Measurements from ENCODE around the gene PLA2G15.

DNA sequence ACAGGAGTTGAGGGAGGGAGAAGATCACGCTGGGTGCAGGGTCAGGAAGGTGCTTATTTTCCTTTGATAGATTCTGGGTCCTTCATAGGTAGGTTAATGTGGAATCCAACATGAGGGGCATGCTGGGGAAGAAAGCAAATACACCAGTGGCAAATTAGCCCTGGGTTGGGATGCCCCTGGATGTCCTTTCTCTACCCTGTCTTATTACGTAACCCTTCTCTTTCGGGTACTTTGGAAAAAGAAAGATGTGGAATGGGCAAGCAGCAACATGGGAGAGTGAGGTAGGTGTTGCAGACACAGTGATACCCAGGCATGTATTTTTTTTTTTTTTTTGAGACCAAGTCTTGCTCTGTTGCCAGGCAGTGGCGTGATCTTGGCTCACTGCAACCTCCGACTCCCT lies 28.3 kb downstream of the PLA2G15 start:
- TF ChIP-seq, protein P1, sequence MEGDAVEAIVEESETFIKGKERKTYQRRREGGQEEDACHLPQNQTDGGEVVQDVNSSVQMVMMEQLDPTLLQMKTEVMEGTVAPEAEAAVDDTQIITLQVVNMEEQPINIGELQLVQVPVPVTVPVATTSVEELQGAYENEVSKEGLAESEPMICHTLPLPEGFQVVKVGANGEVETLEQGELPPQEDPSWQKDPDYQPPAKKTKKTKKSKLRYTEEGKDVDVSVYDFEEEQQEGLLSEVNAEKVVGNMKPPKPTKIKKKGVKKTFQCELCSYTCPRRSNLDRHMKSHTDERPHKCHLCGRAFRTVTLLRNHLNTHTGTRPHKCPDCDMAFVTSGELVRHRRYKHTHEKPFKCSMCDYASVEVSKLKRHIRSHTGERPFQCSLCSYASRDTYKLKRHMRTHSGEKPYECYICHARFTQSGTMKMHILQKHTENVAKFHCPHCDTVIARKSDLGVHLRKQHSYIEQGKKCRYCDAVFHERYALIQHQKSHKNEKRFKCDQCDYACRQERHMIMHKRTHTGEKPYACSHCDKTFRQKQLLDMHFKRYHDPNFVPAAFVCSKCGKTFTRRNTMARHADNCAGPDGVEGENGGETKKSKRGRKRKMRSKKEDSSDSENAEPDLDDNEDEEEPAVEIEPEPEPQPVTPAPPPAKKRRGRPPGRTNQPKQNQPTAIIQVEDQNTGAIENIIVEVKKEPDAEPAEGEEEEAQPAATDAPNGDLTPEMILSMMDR (IDR thresholded peaks at IDR 0.05): no peak
- TF ChIP-seq CEBPB (IDR thresholded peaks at IDR 0.05): 0 out of 4 replicates have a peak, but pooled peaks of 1 of the 2 experiments have one; percentile 7
- no peak for TF ChIP-seq KDM1A (IDR thresholded peaks at IDR 0.05; ENCODE audit: low read depth)
- TF ChIP-seq JUNB (IDR thresholded peaks at IDR 0.05): no peak
- no peak for TF ChIP-seq POLR2A (IDR thresholded peaks at IDR 0.05; ENCODE audit: low read length)
- TF ChIP-seq EHF (CRISPR knock-in tag; IDR thresholded peaks at IDR 0.05): no peak
- TF ChIP-seq BHLHE40 (IDR thresholded peaks at IDR 0.05; ENCODE audit: low read depth, low read length): no peak
